Fibroblast of peridontal ligament (primary cell): ENCODE measurements around the gene CTU2.

Experiments used
- DNase-seq: peaks from one replicate; pipeline ENCODE4 v3.0.0-alpha.2; 2010; ENCODE audit errors: extremely low read depth

The CTU2 gene

DNA sequence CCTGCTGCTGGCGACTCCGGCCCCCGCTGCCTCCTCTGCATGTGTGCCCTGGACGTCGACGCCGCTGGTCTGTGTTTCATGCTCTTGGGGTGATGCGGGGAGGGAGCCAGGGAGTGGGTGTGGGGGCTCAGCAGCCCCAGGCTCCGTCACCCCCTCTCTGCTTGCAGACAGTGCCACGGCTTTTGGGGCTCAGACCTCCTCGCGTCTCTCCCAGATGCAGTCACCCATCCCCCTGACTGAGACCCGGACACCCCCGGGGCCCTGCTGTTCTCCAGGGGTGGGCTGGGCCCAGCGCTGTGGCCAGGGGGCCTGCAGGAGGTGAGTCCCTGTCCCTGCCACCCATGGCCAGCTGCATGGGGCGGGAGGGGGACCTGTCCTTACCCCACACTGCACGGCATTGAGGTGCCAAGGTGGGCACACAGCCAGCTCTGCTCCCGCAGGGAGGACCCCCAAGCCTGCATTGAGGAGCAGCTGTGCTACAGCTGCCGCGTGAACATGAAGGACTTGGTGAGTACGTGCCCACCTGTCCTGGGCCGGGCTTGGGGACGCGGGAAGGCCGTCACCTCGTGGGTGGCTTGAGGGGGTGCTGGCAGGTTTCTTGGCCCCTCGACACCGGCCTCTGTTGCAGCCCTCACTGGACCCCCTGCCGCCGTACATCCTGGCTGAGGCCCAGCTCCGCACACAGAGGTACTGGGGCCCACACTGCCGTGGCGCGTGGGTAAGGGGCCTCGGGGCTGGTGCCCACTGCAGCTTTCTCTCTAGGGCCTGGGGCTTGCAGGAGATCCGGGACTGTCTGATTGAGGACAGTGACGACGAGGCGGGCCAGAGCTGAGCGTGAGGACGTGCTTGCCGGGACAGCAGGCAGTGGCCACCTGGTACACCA is 8.4 kb downstream of the CTU2 start:
- no peak for DNase-seq

DNA sequence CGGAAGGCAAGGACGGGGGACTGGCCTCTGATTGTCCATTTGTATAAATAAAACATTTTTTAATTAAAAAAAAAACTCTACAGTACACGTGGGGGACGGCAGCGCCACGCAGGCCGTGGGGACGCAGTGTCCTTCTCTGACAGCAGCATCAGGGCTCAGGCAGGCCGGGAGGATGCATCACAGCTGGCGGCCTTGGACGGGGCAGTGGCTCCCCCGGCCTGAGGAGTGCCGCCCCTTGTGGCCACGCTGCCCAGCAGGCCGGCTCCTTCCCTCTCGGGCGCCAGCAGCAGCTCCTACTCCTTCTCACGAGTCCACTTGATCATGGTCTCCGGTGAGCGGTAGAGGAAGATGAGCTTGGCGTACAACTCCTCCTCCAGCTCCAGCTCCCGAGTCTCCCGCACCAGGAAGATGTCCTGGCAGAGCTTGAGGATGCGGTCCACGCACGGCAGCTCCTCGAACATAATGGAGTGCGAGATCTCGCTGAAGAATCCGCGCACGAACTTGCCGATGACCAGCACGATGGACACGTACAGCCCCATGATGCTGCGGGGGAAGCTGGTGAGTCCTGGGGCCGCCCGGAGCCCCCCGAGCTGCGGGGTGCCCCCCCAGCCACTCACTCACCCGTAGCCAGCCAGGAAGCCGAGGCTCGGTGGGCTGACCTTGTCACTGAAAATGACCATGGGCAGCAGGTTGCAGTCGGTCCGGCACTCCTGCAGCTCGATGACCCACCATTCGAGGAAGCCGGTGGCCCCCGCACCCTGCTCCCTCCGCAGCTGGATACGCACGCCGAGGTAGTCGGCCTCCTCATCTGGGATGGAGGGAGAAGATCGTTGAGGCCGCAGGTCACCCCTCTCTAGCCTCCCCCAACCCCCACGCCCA is 9.2 kb downstream of the CTU2 start:
- DNase-seq, result no peak

DNA sequence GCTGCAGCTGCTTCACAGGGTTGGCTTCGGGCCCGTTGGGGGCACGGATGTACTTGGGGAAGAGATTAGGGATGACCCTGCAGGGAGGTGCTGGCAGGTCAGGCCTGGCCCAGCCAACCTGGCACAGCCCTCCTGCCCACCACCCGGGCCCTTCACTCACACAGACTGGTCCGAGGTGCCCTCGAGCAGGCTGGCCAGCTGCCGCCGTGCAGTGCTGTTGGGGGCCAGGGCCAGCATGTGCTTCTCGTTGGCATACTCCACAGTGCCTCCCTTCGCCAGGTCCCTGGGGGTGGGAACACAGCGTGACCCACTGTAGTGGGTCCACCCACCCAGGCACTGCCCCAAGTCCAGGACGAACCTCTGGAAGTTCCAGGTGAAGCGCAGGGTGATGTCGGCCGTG is 9.9 kb downstream of the CTU2 start:
- DNase-seq, result no peak

DNA sequence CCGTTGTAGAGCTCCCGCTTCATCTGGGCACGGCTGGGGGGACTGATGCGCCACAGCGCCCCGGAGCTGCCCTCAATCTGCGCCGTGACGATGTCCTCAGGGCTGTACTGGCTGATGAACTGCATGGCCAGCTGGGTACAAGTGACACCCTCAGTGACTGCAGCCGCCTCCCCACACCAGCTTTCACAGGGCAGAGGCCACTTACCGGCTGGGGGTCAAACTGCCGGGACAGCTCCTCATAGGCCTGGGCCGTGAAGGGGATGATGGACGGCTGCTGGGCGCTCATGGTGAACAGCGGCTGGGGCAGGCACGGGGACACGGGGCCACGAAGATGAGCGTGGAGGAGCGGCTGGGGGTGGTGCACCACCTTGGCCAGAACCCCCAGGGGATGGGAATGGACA is 10.3 kb downstream of the CTU2 start:
- no peak for DNase-seq

DNA sequence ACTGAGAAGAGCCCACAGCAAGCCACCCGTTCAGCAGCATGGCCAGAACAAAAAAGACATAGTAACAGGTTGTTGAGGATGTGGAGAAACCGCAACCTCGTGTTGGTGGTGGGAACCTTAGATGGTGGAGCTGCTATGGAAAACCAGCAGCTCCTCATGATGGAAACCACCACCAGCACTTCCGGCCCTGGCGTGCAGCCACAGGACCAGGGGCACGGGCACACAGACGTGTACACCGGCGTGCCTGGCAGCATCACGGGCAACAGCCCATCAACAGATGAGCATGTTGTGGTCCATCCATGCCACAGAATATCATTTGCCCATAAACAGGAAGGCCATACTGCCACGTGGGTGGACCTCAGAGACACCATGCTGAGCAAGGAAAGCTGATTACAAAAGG is 11.9 kb downstream of the CTU2 start:
- DNase-seq, result no peak

DNA sequence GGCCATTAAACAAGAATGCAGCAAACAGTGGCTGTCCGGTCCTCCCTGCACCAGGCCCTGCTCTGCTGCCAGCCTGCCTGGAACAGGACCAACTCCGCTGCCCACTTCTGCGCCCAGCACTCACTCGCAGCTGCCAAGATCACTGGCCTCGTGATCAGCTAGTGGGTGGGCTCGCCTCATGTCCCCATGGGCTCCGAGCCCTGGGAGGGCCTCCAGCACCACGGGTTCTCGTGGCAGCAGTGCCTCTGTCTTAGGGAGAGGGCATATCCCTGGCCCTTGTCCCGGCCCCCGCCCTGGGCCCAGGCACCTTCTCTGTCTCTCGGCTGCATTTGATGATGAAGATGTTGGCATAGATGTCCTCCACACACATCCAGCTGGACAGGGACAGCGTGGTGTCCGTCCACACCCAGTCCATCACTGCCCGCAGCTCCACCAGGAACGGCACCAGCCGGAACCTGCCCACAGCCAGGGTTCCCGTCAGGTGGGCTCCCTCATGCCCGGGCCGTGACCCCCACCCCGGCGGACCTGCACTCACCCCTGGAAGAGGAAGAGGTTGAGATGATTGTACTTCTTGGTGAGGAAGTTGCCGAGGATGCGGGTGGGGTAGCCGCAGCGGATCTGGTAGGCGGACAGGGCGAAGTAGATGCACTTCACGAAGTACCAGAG is 13.1 kb downstream of the CTU2 start:
- DNase-seq, result no peak

DNA sequence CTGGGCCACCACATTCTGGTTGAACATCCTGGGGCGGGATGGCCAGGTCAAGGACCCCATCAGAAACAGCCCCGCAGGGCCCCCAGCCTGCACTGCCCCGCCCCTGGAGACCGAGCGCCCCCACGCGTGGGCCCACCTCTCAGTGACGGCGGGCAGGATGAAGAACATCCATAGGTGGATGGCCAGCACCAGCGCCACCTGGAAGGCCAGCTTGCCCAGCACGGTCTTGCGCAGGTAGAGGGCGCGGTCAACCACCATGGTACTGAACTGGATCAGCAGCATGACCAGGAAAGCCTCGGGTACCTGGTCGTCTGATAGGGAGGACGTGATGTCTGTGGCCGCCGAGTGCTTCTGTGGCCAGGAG is 13.6 kb downstream of the CTU2 start:
- no peak for DNase-seq

DNA sequence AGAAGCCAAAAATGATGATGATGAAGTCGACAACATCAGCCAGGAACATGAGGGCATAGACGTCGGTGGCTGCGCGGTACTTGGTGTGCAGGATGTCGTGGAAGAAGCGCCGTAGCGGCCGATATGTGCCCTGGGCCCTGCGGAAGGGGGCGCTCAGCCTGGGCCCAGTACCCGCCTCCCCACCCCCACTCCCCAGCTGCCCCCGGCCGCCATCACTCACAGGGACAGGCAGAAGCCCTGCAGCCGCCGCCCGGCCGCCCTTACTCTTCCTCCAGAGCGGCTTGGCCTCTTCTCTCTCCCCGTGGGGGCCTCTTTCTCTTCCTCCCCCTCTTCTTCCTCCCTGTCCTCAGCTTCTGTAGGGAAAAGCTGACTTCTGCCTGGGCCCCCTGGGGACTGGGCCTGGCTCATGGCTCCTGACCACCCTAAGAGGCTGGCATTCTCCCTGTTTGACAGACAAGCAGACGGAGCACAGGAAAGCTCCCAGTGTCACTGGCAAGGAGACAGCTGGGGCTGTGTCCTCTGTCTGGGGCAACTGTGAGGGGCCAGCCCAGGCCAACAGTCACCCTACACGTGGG is 14.2 kb downstream of the CTU2 start:
- DNase-seq, result no peak

DNA sequence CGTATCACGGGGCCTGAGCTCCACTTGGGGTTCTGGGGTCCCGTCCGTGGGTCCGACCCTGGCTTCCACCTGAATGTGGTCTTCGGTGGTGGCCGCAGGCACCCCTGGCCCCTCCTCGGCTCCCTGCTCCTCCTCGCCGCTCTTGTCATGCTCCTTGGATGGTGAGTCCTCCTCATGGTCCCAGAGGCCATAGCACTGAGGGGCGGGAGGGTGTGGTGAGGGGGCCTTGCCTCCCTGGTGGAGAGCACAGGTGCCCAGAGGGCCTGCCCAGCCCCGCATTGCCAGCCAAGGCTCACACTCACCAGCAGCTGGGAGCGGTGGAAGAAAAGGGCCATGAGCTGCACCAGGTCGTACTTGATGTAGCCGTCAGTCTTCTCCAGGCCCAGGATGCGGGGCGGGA is 14.9 kb downstream of the CTU2 start:
- no peak for DNase-seq

DNA sequence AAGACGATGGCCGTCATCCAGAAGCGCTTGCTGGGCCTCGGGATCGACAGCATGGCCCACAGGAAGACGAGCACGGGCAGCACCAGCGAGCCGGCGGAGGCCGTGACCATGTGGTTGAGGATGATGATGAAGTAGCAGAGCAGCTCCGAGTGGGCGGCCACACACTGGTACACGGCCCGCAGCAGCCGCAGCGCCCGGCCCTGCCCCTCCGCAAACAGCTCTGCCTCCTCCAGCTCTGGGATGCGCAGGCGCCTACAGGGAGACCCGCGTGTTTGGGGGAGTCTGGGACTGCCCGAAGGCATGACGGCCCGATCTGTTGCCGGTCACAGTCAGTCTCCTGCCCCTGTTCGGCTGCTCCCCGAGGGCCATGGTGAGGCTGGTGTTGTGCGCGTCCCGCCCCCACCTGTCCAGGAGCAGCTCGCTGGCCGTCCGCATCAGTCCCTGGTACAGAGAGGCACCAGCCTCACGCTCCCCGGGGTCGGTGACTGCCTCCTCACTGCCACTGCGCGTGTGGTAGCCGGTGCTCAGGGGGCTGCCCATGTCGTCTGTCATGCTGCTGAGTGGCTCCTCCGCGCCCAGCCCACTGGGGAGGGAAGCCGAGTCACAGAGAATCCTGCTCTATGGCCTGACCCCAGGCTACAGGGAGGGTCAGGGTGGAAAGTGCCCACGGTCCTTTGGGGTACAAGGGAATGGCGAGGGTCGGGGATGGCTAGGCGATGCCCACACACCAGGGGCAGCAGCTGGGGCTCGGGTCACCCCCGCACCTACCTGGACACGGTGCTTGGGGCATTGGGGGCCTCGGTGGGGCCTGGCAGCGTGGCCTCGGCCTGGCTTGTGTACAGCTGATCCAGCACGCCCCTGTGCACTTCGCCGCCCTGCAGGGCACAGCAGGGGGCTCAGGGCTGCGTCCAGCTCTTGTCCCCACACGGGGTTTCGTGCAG is 15.8 kb downstream of the CTU2 start:
- no peak for DNase-seq

DNA sequence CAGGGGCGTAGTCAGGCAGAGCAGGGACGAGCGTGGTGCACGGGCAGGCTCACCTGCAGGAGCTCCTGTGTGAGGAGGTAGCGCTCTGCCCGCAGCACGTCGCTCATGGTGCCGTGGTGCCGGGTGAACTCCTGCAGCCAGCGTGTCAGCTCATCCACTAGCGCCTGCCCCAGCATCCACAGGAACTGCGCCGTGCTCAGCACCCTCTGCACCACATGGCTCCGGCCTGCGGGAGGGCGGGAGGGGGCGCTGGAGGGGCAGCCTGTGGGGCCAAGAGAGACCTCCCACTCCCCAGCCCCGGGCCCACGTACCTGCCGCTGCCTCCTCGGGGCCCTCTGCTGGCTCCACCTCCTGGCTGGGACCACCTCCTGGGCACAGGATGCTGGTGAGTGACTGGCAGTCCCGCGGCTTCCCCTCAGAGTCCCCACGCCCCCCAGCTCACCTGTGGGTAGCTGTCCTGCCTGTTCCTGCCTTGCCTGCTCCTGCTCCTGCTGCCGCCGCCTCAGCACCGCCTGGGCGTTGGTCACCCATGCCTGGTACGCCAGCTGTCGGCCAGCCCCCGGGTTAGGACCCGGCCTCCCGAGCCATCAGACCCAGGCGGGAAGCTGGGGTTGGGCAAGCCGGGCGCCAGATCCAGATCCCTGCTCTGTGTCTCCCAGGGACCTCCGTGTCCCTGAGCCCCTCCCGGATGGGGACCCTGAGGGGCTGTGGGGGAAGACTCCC is 16.6 kb downstream of the CTU2 start:
- no peak for DNase-seq

DNA sequence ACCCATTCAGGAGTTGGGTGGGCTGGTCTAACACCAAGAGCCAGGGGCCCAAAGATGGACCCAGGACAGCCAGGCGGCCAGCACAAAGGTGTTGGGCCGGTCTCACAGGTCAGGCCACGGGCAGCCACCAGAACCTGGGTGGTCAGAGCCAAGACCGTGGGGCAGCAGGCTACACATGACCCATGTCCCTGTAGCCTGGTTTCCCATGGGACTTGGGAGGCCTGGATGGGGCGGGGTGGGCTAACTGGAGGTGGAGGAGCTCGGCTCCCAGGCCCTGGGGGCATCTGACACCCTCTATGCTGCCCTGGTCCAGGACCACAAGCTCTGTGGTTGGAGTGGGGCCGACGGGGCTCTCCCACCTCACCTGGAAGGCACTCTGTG is 17.2 kb downstream of the CTU2 start:
- DNase-seq, result no peak

DNA sequence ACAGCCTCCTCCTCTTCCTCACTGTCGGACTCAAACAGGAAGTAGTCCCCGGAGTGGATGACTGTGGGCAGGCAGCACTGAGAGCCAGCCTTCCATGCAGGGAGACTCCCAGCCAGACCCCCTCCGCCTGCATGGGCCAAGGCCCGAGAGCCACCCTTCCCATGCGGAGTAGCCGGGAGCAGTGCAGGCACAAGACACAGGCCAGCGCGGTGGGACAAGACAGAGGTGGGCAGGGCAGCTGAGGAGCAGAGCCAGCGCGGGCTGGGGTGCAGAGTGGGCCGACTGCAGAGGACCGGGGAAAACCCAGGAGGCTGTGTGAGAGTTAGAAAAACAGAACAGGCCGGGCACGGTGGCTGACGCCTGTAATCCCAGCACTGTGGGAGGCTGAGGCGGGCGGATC is 17.6 kb downstream of the CTU2 start:
- no peak for DNase-seq

DNA sequence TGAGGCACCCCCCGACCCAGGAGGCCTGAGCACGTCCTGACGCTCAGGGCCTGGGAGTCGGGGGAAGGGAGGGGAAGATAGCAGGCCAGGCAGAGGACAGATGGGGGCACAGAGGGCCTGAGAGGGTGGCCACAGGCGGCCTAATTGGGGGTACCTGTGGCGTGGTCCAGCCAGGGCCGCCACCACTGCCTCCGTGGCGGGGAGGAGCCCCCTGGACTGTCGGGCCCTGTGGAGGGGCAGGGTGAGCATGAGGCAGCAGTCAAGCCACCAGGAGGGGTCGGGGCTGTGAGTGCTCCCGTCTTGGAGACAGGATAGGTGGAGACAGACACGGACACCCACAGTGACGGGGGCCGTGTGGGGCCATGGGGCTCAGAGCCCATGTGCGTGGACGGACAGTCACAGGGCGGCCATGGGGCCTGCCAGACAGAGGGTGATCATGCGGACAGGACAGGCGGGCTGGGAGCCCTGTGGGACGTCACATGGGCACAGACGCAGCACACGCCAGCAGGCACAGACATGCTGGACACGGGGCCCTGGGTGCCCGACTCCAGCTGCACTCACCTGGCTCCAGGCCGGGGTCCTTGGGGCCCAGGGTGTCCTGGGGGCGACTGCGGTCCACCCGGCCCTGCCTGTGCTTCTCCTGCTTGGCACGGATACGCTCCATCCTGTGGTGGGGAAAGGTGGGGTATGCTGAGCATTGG is 18.7 kb downstream of the CTU2 start:
- no peak for DNase-seq

DNA sequence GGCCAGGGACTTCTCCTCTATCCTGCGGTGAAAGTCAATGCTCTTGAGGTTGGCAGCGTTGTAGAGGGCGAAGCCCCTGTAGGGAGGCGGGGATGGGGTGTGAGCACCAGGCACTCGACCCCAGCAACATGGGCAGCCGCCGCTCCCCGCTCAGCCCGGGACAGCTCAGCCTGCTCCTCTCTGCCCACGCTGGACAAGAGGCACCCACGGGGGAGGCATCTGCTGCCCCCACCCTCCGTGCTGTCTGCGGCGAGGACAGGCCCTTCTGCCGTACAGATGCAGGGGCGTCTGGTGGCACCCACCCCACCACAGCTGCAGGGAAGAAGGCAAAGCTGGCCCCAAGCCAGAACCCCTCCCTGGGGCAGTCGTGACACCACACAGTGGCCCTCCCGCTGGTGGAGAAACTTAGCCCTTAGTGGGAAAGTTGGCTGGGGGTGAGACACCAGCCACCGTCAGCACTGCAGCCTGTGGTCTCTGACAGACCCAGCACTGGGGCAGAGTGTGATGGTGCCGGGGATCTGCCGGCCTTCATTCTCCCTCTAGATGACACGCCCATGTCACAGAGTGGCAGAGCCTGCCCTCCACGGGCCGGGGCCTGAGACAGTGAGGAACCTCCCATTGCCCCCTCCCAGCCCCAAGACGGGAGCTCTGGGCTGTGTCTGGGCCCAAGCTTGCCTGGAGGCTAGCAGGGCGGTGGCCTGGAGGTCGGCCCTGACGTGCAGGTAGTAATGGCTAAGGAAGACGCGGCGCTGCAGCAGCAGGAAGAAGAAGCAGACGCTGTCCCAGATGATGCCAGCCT is 19.5 kb downstream of the CTU2 start:
- no peak for DNase-seq

DNA sequence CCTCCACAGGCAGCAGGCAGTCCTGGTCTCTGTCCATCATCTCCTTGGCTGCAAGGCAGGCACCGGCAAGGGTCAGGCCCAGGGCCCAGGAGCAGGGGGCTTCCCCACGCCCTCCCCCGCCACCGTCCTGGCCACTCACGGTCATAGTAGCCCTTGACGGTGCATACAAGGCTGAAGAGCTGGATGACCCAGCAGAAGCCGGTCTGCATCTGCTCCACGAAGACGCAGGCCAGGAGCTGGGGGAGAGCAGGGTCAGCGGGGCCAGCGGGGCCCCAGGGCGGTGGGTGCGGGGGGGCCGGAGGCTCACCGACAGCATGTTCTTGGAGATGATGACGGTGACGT is 20.1 kb downstream of the CTU2 start:
- DNase-seq, result no peak

DNA sequence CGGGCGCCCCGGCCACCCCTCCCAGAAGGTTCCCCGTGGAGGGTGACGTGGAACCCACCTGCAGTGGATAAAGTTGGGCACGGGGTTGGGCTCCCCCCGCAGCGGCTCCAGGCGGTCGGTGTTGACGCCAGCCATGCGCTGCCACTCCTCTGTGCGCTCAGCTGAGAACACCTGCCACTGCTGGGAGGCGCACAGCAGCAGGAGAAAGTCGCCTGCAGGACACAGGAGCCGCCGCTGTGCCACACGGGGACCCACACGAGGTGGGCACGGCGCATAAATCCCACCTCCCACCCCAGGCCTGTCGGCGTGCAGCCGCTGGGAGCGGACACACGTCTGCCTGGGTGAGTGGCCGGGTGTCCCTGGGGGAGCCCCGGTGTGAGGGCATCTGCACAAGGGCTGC is 20.7 kb downstream of the CTU2 start:
- no peak for DNase-seq

DNA sequence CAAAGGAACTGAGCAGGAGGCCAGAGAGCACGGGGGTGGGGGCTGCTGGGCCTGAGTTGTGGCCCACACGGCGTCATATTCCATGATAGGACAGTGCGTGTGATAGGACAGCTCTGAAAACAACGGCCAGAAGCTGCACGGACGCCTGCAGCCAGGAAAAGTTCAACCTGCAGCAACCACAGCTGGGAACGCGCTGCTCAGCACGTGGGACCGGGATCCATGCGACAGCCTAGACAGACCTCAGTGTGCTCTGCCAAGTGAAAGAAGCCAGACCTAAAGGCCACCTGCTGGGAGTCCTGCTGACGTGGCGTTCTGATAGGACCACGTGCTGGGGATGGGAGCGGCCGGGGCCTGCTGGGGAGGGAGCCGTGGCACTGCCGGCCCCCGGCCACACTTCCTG is 21.6 kb downstream of the CTU2 start:
- DNase-seq, result no peak
